ENCODE data around the gene TCIRG1.

TCIRG1 gene

DNA sequence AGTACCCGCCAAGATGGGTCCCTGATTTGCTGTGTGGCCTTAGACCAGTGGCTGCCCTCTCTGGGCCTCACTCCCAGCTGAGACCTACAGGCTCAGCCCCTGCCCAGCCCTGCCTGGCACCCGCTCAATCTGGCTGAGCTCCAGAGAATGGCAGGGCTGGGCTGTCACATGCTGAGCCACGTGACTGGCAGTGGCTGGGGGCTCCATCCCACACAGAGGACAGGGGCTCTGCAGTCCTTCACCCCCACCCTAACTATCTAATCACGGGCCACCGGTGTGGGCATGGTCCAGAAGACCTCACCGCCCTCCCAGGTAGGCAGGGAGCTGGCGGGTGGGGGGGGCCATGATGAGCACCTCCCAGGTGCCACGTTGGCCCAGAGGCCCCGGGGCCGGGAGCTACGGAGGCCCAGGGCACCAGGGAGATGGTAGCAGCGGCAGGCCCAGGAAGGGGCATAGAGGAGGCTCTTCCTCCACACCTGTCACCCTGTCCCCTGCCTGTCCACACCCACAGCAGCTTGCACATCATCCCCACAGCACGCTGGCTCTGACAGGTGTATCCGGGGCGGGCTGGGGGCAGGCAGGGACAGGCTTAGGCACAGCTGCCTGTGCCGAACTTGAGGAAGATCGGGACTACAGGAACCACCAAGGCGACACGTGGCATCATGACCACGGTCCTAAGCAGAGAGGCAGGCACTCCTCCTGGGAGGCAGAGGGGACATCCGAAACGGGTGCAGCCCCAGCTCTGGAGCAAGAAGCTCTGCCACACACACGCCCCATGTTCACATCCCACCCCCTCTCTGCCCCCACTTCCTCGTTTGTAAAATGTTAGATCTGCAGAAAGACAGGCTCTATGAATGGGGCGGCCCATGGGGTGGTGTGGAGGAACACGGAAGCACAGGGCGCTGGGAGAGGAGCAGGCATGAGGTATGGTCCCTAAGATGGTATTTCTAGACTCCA lies 30.2 kb upstream of the TCIRG1 start:
- no peak overlapping the region for H3K4me3 ChIP-seq (ENCODE audit: extremely low read depth, insufficient read depth, low read length, poor library complexity, severe bottlenecking)
- WGBS, 2 experiments (ENCODE audit: insufficient coverage in 2 of 2), result 88 to 91% methylated on average over 19 to 24 of the region's 27 CpGs
- H3K36me3 ChIP-seq (ENCODE audit: control insufficient read depth, insufficient read depth, low read length), result no peaks in the 10 kb centered on the region
- peaks cover 15% of the 10 kb centered on the region for H3K4me1 ChIP-seq (ENCODE audit: control insufficient read depth, insufficient read depth, low read length, poor library complexity, severe bottlenecking)
- H3K9me3 ChIP-seq (ENCODE audit: control insufficient read depth, low read length), result peaks cover 6% of the 10 kb centered on the region
- no peak overlapping the region for H3K27ac ChIP-seq (ENCODE audit: low read depth, low read length, severe bottlenecking)

DNA sequence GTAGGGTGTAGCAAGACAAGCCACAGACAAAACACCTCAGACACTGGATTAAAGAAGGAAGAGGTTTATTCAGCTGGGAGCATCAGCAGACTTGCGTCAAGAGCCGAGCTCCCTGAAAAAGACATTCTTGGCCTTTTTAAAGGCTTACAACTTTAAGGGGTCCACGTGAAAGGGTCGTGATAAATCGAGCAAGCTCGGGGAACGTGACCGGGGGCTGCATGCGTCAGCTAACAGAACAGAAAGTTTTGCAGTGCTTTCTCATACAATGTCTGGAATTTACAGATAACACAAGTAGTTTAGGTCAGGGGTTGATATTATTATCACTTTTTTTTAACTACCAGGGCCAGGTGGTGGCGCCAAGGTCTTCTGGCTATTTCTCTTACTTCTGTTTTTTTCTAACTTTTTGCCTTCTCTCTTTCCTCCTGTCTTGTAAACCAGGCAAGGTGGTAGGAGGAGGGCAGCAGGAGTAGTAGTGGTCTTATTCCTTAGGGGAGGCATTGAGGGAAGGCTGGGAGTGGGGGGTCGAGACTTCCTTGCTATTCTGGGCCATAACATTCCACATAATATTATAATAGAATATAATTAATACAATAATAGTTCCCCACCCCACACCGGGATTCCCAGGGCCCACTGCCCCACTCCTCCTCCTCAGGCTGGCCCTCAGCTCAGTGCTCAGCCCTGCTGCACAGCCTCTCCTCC lies 29.3 kb upstream of the TCIRG1 start:
- Histone ChIP-seq H3K27ac (ENCODE audit: low read depth, low read length, severe bottlenecking) (no peak overlapping the region), H3K9me3 (ENCODE audit: control insufficient read depth, low read length) (peaks cover 6% of the 10 kb centered on the region), H3K36me3 (ENCODE audit: control insufficient read depth, insufficient read depth, low read length) (no peaks in the 10 kb centered on the region), H3K4me3 (ENCODE audit: extremely low read depth, insufficient read depth, low read length, poor library complexity, severe bottlenecking) (no peak overlapping the region), H3K4me1 (ENCODE audit: control insufficient read depth, insufficient read depth, low read length, poor library complexity, severe bottlenecking) (peaks cover 19% of the 10 kb centered on the region)
- WGBS, 2 experiments (ENCODE audit: insufficient coverage in 2 of 2), result 93 to 94% methylated on average over 6 to 7 of the region's 12 CpGs

DNA sequence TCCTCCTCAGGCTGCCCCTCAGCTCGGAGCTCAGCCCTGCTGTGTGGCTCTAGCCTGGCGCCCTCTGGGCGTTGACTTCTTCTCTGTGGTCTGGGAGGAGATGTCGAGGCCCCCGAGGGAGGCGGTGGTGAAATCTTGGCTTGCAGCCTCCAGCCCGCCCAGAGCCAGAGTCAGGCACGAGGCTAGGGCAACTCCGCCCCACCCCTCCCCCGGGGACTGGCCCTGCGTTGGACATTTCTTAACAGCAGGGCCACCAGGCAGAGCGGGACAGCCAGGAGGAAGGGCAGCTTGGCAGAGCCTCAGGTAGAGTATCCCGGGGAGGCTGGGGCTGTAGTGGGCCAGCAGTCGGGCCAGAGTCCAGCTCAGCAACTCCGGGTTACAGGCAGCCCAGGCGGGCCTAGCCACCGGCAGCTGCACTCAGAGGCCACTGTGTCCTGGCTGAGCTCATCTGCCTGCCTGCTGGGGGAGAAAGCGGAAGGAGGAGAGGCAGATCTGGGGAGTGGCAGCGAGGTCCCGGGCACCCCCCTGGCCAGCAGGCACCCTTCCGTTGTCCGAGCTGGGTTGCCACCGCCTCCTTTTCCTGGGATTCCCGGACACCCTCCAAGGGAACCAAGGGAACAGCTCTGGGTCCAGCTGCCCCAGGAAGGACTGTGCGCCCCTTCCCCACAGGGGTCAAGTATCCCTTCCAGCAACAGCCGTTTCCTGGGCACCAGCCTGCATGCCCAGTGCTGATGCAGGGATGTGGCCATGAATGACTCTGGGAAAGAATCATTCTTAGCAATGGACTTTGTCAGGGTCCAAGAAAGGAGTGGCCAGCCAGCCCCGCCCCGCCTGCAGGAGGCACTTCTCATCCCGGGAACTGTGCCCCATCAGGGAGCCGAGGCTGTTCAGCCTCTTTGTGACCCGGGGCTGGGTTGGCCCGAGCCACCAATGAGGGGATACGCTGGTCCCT lies 28.5 kb upstream of the TCIRG1 start, which contains the start of gene ALDH3B1:
TSS of gene ALDH3B1 (plus strand) at position 238 of the 952 bp plus-strand sequence. CDS start 4,971 bp downstream, outside the sequence.
- Histone ChIP-seq H3K4me1 (ENCODE audit: control insufficient read depth, insufficient read depth, low read length, poor library complexity, severe bottlenecking) (peaks cover 21% of the 10 kb centered on the region), H3K36me3 (ENCODE audit: control insufficient read depth, insufficient read depth, low read length) (no peaks in the 10 kb centered on the region), H3K27ac (ENCODE audit: low read depth, low read length, severe bottlenecking) (no peak within 1 kb of the TSS), H3K4me3 (ENCODE audit: extremely low read depth, insufficient read depth, low read length, poor library complexity, severe bottlenecking) (no peak within 1 kb of the TSS), H3K9me3 (ENCODE audit: control insufficient read depth, low read length) (peaks cover 6% of the 10 kb centered on the region)
- WGBS, 2 experiments (ENCODE audit: insufficient coverage in 2 of 2), result 47 to 61% methylated on average over 29 to 32 of the region's 33 CpGs

DNA sequence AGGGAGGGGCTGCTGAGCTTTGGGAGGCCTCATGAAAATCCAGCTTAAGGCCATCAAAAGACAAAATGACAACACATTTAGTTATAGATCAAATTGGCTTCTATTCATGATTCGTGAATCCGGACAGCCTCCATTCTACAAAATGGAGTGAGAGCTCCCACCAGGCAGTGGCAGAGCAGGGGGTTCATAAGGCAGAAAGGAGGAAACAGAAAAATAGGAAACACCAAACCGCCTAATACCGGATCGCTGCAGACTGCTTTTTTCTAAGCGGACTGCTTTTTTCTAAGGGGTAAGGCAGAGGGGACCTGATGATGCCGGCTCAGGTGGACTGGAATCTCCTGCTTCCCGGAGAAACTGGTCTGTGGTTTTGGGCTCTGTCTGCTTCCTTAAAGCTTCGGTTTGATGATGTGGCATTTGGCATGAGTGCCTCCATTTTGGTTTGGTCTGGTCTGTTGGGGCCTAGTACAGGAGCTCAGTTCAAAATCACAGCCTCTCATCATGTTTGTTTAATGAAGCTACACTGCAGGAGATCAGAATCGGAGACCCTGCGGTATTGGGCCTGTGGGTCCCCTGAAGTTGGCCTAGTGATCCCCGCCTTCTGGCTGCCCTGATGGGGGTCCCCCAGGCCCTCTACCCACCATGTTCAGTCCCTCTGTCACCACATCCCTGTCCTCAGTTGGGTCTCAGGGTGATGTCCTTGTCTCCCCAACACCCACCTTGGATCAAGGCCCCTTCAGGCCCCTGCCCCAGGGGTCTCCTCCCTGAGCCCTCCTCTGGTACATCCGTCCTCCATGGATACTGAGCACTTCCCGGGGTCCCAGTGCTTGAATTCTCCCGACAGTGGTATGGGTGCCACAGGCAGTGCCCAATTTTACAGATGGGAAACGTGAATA lies 27.5 kb upstream of the TCIRG1 start:
- 95 to 96% methylated on average over 13 to 15 of the region's 16 CpGs for WGBS, 2 experiments (ENCODE audit: insufficient coverage in 2 of 2)
- H3K27ac ChIP-seq (ENCODE audit: low read depth, low read length, severe bottlenecking), result no peak overlapping the region
- H3K9me3 ChIP-seq (ENCODE audit: control insufficient read depth, low read length), result peaks cover 6% of the 10 kb centered on the region
- no peaks in the 10 kb centered on the region for H3K36me3 ChIP-seq (ENCODE audit: control insufficient read depth, insufficient read depth, low read length)
- peaks cover 21% of the 10 kb centered on the region for H3K4me1 ChIP-seq (ENCODE audit: control insufficient read depth, insufficient read depth, low read length, poor library complexity, severe bottlenecking)
- H3K4me3 ChIP-seq (ENCODE audit: extremely low read depth, insufficient read depth, low read length, poor library complexity, severe bottlenecking), result no peak overlapping the region

DNA sequence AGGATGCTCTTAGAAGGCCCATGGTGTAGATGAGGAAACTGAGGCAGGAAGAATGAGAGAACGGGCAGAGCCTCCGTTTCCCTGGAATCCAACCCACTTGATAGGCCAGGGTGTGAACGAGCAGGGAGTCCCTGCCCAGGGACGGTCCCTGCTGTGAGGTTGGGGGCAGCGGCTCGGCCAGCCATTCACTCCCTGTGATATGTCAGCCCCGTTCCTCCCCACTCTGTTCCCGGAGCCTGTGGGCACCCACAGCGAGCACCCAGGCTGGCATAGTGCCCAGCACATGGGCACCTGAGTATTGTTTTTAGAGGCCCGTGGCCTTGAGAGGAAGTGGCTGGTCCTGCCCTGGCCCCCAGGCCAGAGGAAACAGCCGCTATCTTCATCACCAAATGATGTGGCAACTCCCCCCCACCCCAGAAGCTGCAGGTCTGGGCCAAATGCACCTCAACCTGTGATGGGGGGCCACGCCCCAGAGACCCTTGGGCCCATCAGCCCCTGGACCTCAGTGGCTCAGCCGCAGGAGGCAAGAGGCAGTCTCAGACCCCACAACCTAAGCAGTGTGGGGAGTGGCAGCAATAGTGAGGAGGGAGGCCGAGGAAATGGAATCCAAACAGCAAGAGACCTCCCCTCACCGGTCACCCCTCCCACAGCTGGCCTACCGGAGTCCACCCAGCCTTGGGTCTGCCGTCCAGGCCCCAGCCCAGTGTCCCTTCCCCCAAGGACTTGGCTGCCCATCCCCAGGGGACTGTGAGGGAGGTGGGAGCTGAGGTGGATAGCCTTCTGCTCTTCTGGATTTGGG lies 26.6 kb upstream of the TCIRG1 start:
- Histone ChIP-seq H3K27ac (ENCODE audit: low read depth, low read length, severe bottlenecking) (peak overlapping the region; percentile 41), H3K9me3 (ENCODE audit: control insufficient read depth, low read length) (peaks cover 6% of the 10 kb centered on the region), H3K4me1 (ENCODE audit: control insufficient read depth, insufficient read depth, low read length, poor library complexity, severe bottlenecking) (peaks cover 21% of the 10 kb centered on the region), H3K36me3 (ENCODE audit: control insufficient read depth, insufficient read depth, low read length) (no peaks in the 10 kb centered on the region), H3K4me3 (ENCODE audit: extremely low read depth, insufficient read depth, low read length, poor library complexity, severe bottlenecking) (no peak overlapping the region)
- WGBS, 2 experiments (ENCODE audit: insufficient coverage in 2 of 2), result 86 to 96% methylated on average over 10 to 11 of the region's 17 CpGs

DNA sequence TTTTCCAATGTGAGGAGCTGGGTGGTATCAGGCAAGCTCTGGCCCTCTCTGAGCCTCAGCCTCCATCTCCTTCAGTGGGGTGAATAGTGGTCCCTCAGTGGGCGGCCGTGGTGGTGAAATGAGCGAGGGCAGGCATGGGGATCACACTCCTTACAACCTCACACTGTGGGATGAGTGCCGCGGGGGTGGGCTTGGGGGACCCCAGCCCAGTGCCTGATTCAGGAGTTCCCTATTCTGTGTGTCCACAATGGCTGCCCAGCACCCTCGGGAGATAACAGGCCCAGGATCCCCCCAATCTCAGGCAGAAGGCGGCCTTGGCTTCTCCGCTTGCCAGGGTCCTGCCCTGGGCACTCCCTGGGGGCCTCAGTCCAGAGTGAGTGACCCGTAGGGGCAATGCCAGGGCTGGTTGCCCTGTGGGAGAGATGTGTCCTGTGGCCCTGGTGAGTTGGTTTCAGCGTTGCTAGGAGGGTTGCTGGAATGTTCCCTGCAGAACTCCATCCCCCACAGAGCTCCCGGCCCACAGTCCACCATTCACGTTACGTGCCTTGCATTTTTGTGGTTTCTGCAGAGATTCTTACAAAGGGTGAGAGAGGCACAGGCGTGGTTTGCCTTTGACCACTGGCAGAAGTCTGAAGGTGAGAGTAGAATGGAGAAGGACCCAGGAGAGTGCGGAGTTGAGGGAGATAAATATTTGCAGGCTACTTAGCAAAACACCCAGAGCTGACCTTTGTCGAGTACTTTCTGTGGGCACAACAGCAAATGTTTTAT lies 25.8 kb upstream of the TCIRG1 start:
- H3K4me3 ChIP-seq (ENCODE audit: extremely low read depth, insufficient read depth, low read length, poor library complexity, severe bottlenecking), result no peak overlapping the region
- WGBS, 2 experiments (ENCODE audit: insufficient coverage in 2 of 2), result 72 to 87% methylated on average over 10 to 13 of the region's 16 CpGs
- H3K4me1 ChIP-seq (ENCODE audit: control insufficient read depth, insufficient read depth, low read length, poor library complexity, severe bottlenecking), result peaks cover 21% of the 10 kb centered on the region
- H3K36me3 ChIP-seq (ENCODE audit: control insufficient read depth, insufficient read depth, low read length), result no peaks in the 10 kb centered on the region
- H3K9me3 ChIP-seq (ENCODE audit: control insufficient read depth, low read length), result peaks cover 6% of the 10 kb centered on the region
- H3K27ac ChIP-seq (ENCODE audit: low read depth, low read length, severe bottlenecking), result peak overlapping the region; percentile 45

DNA sequence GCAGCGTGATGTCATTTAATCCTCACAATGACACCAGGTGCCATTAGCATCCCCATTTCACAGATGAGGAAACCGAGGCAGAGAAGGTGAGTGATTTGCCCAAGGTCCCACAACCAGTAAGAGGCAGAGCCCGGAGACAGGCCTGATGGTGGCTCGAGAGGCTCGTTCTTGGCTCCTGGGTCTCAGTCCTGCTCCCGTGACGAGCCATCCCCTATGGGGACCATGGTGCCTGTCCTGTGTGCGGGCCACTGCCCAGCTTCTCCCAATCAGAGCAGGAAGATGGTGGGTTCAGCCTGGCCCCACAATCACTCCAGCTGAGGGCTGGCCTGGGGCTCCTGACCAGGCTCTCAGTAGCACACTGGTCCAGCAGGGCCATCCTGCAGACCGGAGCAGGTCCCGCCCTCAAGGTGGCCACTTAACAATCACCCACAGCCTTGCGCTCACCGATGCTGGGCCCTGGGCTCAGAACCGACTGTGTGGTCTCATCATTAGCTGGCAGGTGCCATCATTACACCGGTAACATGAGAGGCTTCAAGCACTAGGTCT lies 25.1 kb upstream of the TCIRG1 start:
- Histone ChIP-seq H3K27ac (ENCODE audit: low read depth, low read length, severe bottlenecking) (peak overlapping the region; percentile 45), H3K4me1 (ENCODE audit: control insufficient read depth, insufficient read depth, low read length, poor library complexity, severe bottlenecking) (peaks cover 21% of the 10 kb centered on the region), H3K4me3 (ENCODE audit: extremely low read depth, insufficient read depth, low read length, poor library complexity, severe bottlenecking) (no peak overlapping the region), H3K36me3 (ENCODE audit: control insufficient read depth, insufficient read depth, low read length) (no peaks in the 10 kb centered on the region), H3K9me3 (ENCODE audit: control insufficient read depth, low read length) (peaks cover 6% of the 10 kb centered on the region)
- 93 to 95% methylated on average over 10 to 14 of the region's 14 CpGs for WGBS, 2 experiments (ENCODE audit: insufficient coverage in 2 of 2)

DNA sequence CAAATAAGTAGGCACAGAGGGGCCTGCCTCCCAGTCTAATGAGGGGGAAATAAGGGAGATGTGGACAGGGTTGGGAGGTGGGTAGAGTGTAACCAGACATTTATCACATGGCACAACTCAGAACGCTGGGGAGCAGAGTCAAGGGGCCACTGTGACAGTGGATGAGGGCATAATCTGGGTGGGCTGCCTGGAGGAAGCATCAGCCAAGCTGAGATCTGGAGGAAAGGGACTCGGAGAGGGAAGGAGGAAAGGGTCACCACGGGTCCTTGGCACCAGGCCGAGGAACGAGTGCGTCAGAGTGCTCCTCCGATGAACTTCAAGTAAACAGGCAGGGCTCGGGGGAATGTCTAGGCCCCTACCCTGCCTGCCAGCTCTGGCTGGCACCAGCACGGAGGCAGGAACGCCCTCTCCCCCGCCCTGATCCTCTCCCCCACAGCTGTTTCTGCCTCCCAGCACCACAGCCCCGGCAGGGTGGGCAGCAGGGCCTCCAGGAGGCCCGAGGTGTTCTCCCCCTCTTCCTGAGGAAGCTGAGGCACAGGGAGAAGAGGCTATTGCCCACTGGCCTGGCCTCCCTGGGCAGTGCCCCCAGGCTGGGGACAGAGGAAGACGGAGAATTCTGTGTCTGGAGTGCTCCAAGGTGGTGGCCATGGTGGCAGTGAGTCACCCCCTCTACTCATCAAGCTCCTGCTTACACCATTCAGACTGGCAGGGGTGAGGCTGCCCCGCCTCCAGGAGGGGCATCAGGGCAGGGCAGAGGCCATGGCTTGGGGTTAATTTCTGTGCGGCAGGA lies 24.5 kb upstream of the TCIRG1 start:
- Histone ChIP-seq H3K4me3 (ENCODE audit: extremely low read depth, insufficient read depth, low read length, poor library complexity, severe bottlenecking) (no peak overlapping the region), H3K4me1 (ENCODE audit: control insufficient read depth, insufficient read depth, low read length, poor library complexity, severe bottlenecking) (peaks cover 21% of the 10 kb centered on the region), H3K27ac (ENCODE audit: low read depth, low read length, severe bottlenecking) (no peak overlapping the region), H3K9me3 (ENCODE audit: control insufficient read depth, low read length) (peaks cover 2% of the 10 kb centered on the region), H3K36me3 (ENCODE audit: control insufficient read depth, insufficient read depth, low read length) (no peaks in the 10 kb centered on the region)
- WGBS, 2 experiments (ENCODE audit: insufficient coverage in 2 of 2), result 88 to 89% methylated on average over 12 to 13 of the region's 16 CpGs

Data from mesodermal cell (in vitro differentiated cells).